ENCODE results near the gene NFE2L2.
"Not testable (repeated sequence)": the region's sequence is repeated elsewhere in the genome, so short reads cannot be mapped to it uniquely, and the experiment has no call there.

- TF ChIP-seq, protein P1, sequence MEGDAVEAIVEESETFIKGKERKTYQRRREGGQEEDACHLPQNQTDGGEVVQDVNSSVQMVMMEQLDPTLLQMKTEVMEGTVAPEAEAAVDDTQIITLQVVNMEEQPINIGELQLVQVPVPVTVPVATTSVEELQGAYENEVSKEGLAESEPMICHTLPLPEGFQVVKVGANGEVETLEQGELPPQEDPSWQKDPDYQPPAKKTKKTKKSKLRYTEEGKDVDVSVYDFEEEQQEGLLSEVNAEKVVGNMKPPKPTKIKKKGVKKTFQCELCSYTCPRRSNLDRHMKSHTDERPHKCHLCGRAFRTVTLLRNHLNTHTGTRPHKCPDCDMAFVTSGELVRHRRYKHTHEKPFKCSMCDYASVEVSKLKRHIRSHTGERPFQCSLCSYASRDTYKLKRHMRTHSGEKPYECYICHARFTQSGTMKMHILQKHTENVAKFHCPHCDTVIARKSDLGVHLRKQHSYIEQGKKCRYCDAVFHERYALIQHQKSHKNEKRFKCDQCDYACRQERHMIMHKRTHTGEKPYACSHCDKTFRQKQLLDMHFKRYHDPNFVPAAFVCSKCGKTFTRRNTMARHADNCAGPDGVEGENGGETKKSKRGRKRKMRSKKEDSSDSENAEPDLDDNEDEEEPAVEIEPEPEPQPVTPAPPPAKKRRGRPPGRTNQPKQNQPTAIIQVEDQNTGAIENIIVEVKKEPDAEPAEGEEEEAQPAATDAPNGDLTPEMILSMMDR (IDR thresholded peaks at IDR 0.05) = not testable (repeated sequence)
- TF ChIP-seq OVOL2 (CRISPR knock-in tag; IDR thresholded peaks at IDR 0.05; ENCODE audit: borderline replicate concordance); FOXK1 (CRISPR knock-in tag; IDR thresholded peaks at IDR 0.05); SMAD3 (CRISPR knock-in tag; IDR thresholded peaks at IDR 0.05; ENCODE audit: borderline replicate concordance); ARID4B (CRISPR knock-in tag; IDR thresholded peaks at IDR 0.05; ENCODE audit: borderline replicate concordance): not testable (repeated sequence)
These were observed 44.7 kb downstream of the NFE2L2 start for GRCh38 chr2:177219787-177220186.
